ENCODE measurements around the gene AHCYL2. TPM values are rescaled to one million over a fixed set of nuclear protein-coding genes. Genes with fewer than 3 reads are reported as not detected.

Gene AHCYL2
- total and polyA plus RNA-seq, 4 donors: 2.0 to 10.0 (median 3.6) TPM

DNA sequence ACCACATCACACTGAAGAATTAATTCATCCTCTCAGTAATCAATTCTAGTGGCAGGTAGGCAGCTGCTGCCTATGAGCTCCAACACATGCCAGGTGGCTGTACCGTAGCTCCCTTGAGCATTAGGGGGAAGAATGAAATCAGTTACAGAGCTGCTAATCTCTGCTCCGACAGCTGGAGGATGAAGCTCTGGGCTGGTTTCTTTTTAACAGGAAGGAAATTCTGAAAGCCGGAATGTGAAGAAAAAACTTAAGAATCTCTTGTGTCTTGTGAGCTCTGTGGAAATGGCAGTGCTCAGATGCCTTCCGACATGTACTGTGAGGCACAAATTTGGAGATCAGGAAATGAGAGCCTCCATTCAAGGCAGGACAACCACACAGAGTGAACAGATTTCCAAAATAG is 2.8 kb upstream of the AHCYL2 start:
- WGBS: 62% methylated on average over 4 of the region's 4 CpGs
- no peak overlapping the region for H3K4me3 ChIP-seq (ENCODE audit: low read depth in 1 of 3, low read length in 3 of 3)
- TF ChIP-seq RXRA (IDR thresholded peaks at IDR 0.05) (no peak), GABPA (IDR thresholded peaks at IDR 0.05 in 1 of 2, conservative IDR thresholded peaks at IDR 0.05 in 1 of 2) (no peak), ATF3 (IDR thresholded peaks at IDR 0.05) (no peak), FOXA2 (IDR thresholded peaks at IDR 0.05) (no peak), MAX (IDR thresholded peaks at IDR 0.05) (no peak), ZBTB33 (IDR thresholded peaks at IDR 0.05) (no peak), FOXA1 (IDR thresholded peaks at IDR 0.05) (no peak), EGR1 (IDR thresholded peaks at IDR 0.05; ENCODE audit: low read depth in 2 of 2) (no peak), JUND (IDR thresholded peaks at IDR 0.05) (no peak), SP1 (IDR thresholded peaks at IDR 0.05) (no peak), RAD21 (IDR thresholded peaks at IDR 0.05) (no peak), HNF4G (IDR thresholded peaks at IDR 0.05) (no peak), YY1 (IDR thresholded peaks at IDR 0.05) (no peak), NR2F2 (IDR thresholded peaks at IDR 0.05) (no peak)
- TF ChIP-seq, protein P1, sequence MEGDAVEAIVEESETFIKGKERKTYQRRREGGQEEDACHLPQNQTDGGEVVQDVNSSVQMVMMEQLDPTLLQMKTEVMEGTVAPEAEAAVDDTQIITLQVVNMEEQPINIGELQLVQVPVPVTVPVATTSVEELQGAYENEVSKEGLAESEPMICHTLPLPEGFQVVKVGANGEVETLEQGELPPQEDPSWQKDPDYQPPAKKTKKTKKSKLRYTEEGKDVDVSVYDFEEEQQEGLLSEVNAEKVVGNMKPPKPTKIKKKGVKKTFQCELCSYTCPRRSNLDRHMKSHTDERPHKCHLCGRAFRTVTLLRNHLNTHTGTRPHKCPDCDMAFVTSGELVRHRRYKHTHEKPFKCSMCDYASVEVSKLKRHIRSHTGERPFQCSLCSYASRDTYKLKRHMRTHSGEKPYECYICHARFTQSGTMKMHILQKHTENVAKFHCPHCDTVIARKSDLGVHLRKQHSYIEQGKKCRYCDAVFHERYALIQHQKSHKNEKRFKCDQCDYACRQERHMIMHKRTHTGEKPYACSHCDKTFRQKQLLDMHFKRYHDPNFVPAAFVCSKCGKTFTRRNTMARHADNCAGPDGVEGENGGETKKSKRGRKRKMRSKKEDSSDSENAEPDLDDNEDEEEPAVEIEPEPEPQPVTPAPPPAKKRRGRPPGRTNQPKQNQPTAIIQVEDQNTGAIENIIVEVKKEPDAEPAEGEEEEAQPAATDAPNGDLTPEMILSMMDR (IDR thresholded peaks at IDR 0.05; ENCODE audit: low read depth, low read length, missing input control): no peak
- TF ChIP-seq, protein P2, sequence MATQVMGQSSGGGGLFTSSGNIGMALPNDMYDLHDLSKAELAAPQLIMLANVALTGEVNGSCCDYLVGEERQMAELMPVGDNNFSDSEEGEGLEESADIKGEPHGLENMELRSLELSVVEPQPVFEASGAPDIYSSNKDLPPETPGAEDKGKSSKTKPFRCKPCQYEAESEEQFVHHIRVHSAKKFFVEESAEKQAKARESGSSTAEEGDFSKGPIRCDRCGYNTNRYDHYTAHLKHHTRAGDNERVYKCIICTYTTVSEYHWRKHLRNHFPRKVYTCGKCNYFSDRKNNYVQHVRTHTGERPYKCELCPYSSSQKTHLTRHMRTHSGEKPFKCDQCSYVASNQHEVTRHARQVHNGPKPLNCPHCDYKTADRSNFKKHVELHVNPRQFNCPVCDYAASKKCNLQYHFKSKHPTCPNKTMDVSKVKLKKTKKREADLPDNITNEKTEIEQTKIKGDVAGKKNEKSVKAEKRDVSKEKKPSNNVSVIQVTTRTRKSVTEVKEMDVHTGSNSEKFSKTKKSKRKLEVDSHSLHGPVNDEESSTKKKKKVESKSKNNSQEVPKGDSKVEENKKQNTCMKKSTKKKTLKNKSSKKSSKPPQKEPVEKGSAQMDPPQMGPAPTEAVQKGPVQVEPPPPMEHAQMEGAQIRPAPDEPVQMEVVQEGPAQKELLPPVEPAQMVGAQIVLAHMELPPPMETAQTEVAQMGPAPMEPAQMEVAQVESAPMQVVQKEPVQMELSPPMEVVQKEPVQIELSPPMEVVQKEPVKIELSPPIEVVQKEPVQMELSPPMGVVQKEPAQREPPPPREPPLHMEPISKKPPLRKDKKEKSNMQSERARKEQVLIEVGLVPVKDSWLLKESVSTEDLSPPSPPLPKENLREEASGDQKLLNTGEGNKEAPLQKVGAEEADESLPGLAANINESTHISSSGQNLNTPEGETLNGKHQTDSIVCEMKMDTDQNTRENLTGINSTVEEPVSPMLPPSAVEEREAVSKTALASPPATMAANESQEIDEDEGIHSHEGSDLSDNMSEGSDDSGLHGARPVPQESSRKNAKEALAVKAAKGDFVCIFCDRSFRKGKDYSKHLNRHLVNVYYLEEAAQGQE (IDR thresholded peaks at IDR 0.05): no peak

More for the DNA sequence above, 2.8 kb upstream of the AHCYL2 start:
- Histone ChIP-seq H3K9ac (ENCODE audit: low read depth in 1 of 2, low read length in 2 of 2) (no peak overlapping the region), H3K27me3 (ENCODE audit: control insufficient read depth in 4 of 4, insufficient read depth in 4 of 4, low read length in 3 of 4) (no peaks in the 10 kb centered on the region), H3K36me3 (ENCODE audit: control insufficient read depth in 4 of 4, insufficient read depth in 3 of 4, low read depth in 1 of 4, low read length in 3 of 4) (no peaks in the 10 kb centered on the region), H3K27ac (ENCODE audit: low read depth in 1 of 2, low read length in 2 of 2) (no peak overlapping the region), H3K4me1 (ENCODE audit: control insufficient read depth in 4 of 4, insufficient read depth in 4 of 4, low read length in 3 of 4) (peaks cover 0 to 17% (median 17%) of the 10 kb centered on the region in 4 donors), H3K9me3 (ENCODE audit: control insufficient read depth in 4 of 4, low read length in 3 of 4) (no peaks in the 10 kb centered on the region)
- no peak for DNase-seq (ENCODE audit: low spot score)
